GM12865 (cell line): ENCODE data around the gene LRRC23.
"Not testable (repeated sequence)": the region's sequence is repeated elsewhere in the genome, so short reads cannot be mapped to it uniquely, and the experiment has no call there.

Experiments used
- DNase-seq: peaks from one replicate; pipeline ENCODE4 v3.0.0; 2010; ENCODE audit warnings: low read depth
- H3K4me3 ChIP-seq: 2 replicates; pipeline ENCODE4 v1.5.1; 2011; ENCODE audit warnings: mild to moderate bottlenecking, low read depth, low read length, control low read depth
- TF ChIP-seq, protein P1 (sequence below): IDR thresholded peaks from 2 replicates; pipeline ENCODE4 v1.5.1; 2011; ENCODE audit warnings: low read length, control low read depth, low read depth, inconsistent platforms; ENCODE audit not compliant: insufficient read depth; ENCODE audit errors: missing control alignments

Gene LRRC23

DNA sequence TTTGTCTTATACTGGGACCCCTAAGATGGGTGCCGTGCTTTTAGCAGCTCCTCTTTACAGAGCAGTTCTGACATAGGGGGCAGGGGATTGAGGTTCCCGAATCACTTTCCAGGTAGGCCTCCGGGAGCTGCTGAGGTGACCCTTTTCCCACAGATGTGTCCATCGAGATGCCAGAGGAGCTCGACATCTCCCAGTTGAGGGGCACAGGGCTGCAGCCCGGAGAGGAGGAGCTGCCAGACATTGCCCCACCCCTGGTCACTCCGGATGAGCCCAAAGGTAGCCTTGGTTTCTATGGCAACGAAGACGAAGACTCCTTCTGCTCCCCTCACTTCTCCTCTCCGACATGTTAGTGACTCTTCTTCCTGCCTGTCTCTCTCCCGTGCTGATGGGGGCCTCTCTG, 41.6 kb upstream of the LRRC23 start:
- TF ChIP-seq, protein P1, sequence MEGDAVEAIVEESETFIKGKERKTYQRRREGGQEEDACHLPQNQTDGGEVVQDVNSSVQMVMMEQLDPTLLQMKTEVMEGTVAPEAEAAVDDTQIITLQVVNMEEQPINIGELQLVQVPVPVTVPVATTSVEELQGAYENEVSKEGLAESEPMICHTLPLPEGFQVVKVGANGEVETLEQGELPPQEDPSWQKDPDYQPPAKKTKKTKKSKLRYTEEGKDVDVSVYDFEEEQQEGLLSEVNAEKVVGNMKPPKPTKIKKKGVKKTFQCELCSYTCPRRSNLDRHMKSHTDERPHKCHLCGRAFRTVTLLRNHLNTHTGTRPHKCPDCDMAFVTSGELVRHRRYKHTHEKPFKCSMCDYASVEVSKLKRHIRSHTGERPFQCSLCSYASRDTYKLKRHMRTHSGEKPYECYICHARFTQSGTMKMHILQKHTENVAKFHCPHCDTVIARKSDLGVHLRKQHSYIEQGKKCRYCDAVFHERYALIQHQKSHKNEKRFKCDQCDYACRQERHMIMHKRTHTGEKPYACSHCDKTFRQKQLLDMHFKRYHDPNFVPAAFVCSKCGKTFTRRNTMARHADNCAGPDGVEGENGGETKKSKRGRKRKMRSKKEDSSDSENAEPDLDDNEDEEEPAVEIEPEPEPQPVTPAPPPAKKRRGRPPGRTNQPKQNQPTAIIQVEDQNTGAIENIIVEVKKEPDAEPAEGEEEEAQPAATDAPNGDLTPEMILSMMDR, result no peak
- no peak overlapping the region for H3K4me3 ChIP-seq
- DNase-seq, result no peak

DNA sequence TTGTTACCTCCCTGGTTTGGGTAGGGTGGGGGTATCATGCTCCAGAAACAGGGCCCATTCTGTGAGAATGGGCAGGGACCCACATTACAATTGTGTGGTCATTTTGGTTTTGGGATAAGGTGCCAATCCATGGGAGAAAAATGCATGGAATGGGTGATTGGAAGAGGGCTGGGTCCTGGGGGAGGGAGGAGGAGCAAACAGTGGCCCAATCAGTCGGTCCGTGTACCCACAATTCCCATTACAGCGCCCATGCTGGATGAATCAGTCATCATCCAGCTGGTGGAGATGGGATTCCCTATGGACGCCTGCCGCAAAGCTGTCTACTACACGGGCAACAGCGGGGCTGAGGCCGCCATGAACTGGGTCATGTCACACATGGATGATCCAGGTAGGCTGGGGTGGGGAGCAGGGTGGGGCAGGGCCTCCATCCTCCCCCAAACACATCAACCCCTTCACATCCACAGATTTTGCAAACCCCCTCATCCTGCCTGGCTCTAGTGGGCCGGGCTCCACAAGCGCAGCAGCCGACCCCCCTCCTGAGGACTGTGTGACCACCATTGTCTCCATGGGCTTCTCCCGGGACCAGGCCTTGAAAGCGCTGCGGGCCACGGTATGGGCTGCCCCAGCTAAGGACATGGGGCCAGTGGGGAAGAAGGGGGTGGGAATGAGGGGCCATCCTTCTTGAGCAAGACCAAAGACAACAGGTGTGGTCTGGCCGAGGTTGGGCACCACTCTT, 40.9 kb upstream of the LRRC23 start:
- no peak overlapping the region for H3K4me3 ChIP-seq
- TF ChIP-seq, protein P1, result no peak
- DNase-seq, result no peak

DNA sequence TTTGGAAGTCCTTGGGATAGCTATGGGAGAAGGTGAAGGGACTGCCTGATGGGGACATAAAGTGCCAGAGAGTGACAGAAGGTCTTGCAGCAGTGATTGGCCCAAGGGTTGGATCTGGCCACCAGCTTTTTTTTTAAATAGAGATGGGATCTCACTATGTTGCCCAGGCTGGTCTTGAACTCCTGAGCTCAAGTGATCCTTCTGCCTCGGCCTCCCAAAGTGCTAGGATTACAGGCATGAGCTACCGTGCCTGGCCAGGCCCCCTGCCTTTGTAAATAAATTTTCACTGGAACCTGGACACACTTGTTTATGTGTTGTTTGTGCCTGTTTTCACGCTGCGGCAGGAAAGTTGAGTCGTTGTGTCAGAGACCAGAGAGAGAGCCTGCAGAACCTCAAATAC, 39.3 kb upstream of the LRRC23 start:
- not testable (repeated sequence) for DNase-seq, H3K4me3 ChIP-seq

DNA sequence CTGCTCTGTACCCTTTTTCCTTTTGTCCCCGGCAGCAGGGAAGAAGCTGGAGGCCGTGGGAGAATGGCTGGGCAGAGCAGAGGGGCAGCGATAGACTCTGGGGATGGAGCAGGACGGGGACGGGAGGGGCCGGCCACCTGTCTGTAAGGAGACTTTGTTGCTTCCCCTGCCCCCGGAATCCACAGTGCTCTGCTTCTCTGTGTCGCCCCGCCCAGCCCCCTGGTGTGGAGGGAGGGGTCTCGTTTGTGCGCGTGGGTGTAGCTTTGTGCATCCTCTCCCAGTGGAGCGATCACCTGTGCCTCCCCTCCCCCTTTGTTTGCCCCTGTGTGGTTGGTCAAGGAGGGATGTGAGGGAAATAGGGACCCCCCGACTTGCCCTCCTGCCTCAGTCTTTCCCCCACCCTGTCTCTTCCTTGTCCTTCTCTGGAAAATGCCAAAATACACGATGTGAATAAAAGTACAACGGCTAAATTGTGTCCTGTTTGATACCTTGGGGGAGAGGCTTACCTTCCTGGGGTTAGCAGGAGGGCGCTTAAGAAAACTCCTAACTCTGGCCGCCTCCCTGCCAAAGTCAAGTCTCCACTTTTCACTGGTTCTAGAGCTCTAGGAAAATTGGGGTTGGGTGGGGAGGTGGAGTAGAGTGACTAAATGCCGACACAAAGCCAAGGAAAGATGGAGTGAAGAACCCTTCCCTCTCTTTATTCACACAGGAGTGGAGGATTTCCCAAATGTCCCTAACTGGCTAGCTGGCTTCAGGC, 38.3 kb upstream of the LRRC23 start:
- no peak overlapping the region for H3K4me3 ChIP-seq
- DNase-seq, result no peak
- TF ChIP-seq, protein P1, result no peak

DNA sequence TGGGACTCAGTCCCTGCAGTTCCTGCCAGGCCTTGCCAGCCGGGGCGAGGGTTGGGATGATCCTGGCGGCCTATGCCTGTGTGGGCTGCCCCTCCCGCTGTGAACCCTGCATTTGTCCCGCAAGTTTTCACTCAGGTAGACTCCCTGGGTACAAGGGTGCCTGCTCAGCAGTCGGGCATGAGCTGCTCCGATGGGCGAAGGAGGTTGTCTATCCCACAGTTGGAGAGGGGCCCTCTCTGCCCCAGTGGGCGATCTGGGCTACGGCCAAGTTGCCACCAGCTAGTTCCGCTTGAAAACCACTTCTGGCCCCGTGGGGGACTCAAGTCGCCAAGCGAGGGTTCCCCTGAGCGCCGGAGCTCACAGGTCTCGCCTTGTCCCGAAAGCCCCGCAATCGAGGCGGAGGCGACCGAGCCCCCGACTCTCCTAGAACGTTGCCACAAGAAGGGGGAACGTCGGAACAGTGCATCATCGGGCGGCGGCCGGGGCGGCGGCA, 37.7 kb upstream of the LRRC23 start:
- TF ChIP-seq, protein P1, result no peak
- DNase-seq, result no peak
- H3K4me3 ChIP-seq, result peak overlapping the region; percentile 97

DNA sequence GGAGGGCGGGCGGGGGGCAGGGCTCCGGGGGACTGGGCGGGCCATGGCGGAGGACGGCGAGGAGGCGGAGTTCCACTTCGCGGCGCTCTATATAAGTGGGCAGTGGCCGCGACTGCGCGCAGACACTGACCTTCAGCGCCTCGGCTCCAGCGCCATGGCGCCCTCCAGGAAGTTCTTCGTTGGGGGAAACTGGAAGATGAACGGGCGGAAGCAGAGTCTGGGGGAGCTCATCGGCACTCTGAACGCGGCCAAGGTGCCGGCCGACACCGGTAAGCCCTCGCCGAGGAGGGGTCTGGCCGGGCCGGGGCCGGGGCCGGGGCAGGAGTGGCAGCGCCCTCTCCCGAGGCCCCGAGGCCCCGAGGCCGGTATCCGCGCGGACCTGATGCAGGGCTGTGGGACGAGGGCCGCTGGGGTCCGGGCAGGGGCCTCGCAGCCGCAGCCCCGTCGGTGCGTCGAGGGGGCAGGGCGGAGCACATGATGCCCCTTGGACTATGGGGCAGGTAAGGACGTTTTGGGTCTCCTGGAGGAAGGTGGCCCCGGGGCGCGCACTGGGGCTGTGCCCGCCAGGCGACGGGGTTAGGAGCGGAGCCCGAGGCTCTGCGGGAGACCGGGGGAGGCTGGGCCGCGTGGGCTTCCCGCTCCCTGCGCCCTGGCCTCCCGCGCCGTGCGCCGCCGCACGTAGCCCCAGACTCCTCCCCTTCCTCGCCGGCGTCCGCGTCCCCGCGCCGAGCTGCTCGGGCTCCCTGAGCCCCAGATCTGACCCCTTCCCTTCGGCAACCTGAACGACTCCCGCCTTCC, 37.0 kb upstream of the LRRC23 start, which contains the start of gene TPI1:
Gene TPI1 (plus strand): TSS at position 119 of the 798 bp plus-strand sequence. CDS start 36 bp downstream, at position 155.
- H3K4me3 ChIP-seq, result peak within 1 kb of the TSS; percentile 97
- TF ChIP-seq, protein P1, result no peak
- DNase-seq, result peak; percentile 92
